ENCODE results near the gene CSMD2.

CSMD2 gene

GRCh38 chr1:33725556-33726160 lies 439.4 kb downstream of the CSMD2 start:
- DNase-seq (ENCODE audit: extremely low read depth, low read depth) = no peak
- no peak for TF ChIP-seq CTCF (IDR thresholded peaks at IDR 0.05; ENCODE audit: low read depth, low read length)

- no peak for TF ChIP-seq CTCF (IDR thresholded peaks at IDR 0.05; ENCODE audit: low read depth, low read length)
These were observed 440.0 kb downstream of the CSMD2 start for GRCh38 chr1:33725037-33725436.

DNA sequence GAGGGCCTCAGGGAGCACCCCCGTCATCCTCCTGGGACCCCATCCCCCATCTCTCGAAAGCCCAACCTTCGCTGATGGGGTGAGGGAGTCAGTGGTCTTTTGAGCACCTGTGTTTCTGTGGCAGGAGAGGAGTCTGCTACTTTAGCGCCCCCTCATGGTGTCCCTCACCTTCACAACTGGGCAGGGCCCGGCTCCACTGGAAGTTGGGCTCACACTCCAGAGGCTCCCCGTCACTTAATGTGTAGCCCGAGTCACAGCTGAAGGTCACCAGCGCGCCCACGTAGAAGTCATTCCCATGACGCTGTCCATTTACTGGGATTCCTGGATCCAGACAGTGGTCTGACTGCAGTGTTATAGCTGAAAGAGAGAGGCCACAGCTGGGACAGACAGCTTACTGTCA lies 440.7 kb downstream of the CSMD2 start:
- TF ChIP-seq CTCF (IDR thresholded peaks at IDR 0.05; ENCODE audit: low read depth, low read length) = no peak; the same call in 1 of the 2 replicates
- DNase-seq (ENCODE audit: extremely low read depth, low read depth) = no peak

More at GRCh38 chr1:33725037-33725436, 440.0 kb downstream of the CSMD2 start:
- DNase-seq (ENCODE audit: extremely low read depth, low read depth) = no peak

DNA sequence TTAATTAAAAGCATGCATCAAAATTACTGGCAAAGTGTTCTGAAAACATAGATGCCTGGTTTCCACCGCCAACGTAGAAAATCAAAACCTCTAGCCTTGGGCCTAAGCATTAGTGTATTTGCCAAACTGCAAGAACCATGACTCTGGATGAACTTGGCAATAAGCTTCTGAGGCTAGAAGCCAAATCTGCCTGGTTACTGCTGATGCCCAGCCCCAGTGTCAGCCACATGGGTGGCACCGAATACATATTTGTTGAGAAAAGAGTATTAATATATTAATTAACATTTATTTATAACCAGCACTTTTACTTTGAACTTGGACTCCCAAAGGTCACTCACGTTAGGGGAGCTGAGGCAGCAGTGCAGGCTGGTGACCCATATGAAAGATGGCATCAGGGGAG lies 441.8 kb downstream of the CSMD2 start:
- TF ChIP-seq CTCF (IDR thresholded peaks at IDR 0.05; ENCODE audit: low read depth, low read length) = no peak
- no peak for DNase-seq (ENCODE audit: extremely low read depth, low read depth)

- no peak for DNase-seq (ENCODE audit: extremely low read depth, low read depth)
- no peak for TF ChIP-seq CTCF (IDR thresholded peaks at IDR 0.05; ENCODE audit: low read depth, low read length)
These were observed 443.7 kb downstream of the CSMD2 start for GRCh38 chr1:33721301-33721815.

DNA sequence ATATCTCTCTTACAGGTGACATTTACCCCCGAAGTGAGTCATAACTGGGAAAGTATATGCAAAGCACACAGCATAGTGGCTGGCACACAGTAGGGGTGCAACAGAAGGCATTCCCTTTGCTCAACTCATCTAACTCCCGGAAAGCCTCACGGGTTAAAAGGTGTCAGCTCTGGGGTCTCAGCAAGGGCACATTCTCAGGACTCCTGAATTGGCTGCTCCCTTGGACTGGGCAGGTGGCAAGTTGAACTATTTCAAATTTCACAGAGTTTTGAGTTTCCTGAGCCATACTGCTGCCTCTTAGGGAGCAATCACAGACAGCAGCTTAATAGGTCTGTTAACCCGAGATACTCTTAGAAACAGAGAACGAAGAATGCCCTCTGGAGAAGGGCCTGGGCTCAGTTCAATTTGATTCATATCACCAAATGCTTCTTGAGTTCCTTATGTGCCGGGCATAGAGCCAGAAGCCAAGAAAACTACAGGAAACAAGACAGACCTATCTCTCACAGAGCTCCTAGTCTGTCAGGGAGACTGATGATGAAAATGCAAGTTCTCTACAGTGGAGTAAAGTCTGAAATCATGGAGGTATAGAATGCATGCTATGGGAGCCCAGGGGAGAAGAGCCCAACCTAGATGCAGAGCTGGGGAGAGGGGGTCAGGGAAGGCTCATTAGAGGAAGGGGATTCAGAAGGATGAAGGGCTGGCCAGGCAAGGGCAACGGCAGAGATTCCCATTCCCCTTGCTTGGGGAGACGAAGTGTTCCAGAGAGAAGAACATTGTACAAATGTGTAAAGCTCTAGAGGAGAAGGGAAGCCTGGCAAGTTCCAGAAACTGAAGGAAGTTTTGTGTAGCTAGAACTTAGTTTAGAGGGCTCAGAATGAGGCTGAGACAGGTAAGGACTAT lies 445.0 kb downstream of the CSMD2 start:
- no peak for TF ChIP-seq CTCF (IDR thresholded peaks at IDR 0.05; ENCODE audit: low read depth, low read length)
- DNase-seq (ENCODE audit: extremely low read depth, low read depth) = peak; percentile 28

- DNase-seq (ENCODE audit: extremely low read depth, low read depth) = no peak
- no peak for TF ChIP-seq CTCF (IDR thresholded peaks at IDR 0.05; ENCODE audit: low read depth, low read length)
These were observed 445.7 kb downstream of the CSMD2 start for GRCh38 chr1:33719326-33719725.

Data from AG09319 (cell line).